Neural cell (in vitro differentiated cells): Measurements from ENCODE around the gene PLCH1. TPM values are rescaled to one million over a fixed set of nuclear protein-coding genes. Genes with fewer than 3 reads are reported as not detected.

Experiments used
- H2AFZ ChIP-seq: fragments of 200-600, 300-800 bp; sonication (generic), shearing (Covaris generic); 2 replicates; pipeline ENCODE4 v1.6.0; 2014; ENCODE audit warnings: low read depth, mild to moderate bottlenecking, antibody characterized with exemption, low read length, moderate library complexity
- H3F3A ChIP-seq: fragments of 200-600 bp; shearing (Covaris generic); 2 replicates; pipeline ENCODE4 v1.6.1; 2016; ENCODE audit warnings: mild to moderate bottlenecking, moderate library complexity, mixed read lengths, antibody characterized with exemption, low read length; ENCODE audit not compliant: insufficient read depth, poor library complexity, severe bottlenecking
- H3K27ac ChIP-seq: fragments of 200-600, 300-800 bp; sonication (generic), shearing (Covaris generic); 2 replicates; pipeline ENCODE4 v1.5.1; 2014; ENCODE audit warnings: mild to moderate bottlenecking, low read length, moderate library complexity
- H3K27me3 ChIP-seq: fragments of 300-800, 200-600 bp; sonication (generic), shearing (Covaris generic); 2 replicates; pipeline ENCODE4 v1.6.0; 2014; ENCODE audit warnings: mild to moderate bottlenecking, low read depth, low read length, moderate library complexity; ENCODE audit not compliant: insufficient read depth
- H3K36me3 ChIP-seq: fragments of 300-800, 200-600 bp; sonication (generic), shearing (Covaris generic); 2 replicates; pipeline ENCODE4 v1.5.1; 2014; ENCODE audit warnings: mild to moderate bottlenecking, antibody characterized with exemption, low read length, moderate library complexity; ENCODE audit not compliant: insufficient read depth
- H3K4me2 ChIP-seq: fragments of 300-800, 200-600 bp; sonication (generic), shearing (Covaris generic); 2 replicates; pipeline ENCODE4 v1.6.0; 2014; ENCODE audit warnings: mild to moderate bottlenecking, low read length
- H3K4me3 ChIP-seq: fragments of 300-800, 200-600 bp; sonication (generic), shearing (Covaris generic); 2 replicates; pipeline ENCODE4 v1.5.1; 2014; ENCODE audit warnings: mild to moderate bottlenecking, low read length, moderate library complexity
- H3K79me2 ChIP-seq: fragments of 200-600 bp; shearing (Covaris generic); replicated peaks from 2 replicates; pipeline ENCODE4 v1.6.0; 2014; ENCODE audit warnings: mild to moderate bottlenecking, low read length, moderate library complexity; ENCODE audit not compliant: insufficient read depth
- H3K9ac ChIP-seq: fragments of 300-800, 200-600 bp; sonication (generic), shearing (Covaris generic); 2 replicates; pipeline ENCODE4 v1.6.1; 2016; ENCODE audit warnings: mild to moderate bottlenecking, low read length, mixed read lengths
- H3K9me2 ChIP-seq: fragments of 200-600 bp; shearing (Covaris generic); 2 replicates; pipeline ENCODE4 v1.6.1; 2016; ENCODE audit warnings: mild to moderate bottlenecking, low read length, mixed read lengths; ENCODE audit not compliant: insufficient read depth
- H3K9me3 ChIP-seq: fragments of 200-600, 300-800 bp; sonication (generic), shearing (Covaris generic); 2 replicates; pipeline ENCODE4 v1.6.1; 2016; ENCODE audit warnings: mild to moderate bottlenecking, mixed run types, low read length, moderate library complexity, mixed read lengths
- H4K20me1 ChIP-seq: fragments of 200-600 bp; shearing (Covaris generic); 2 replicates; pipeline ENCODE4 v1.6.1; 2016; ENCODE audit warnings: mild to moderate bottlenecking, mixed run types; ENCODE audit not compliant: insufficient read depth
- CTCF ChIP-seq: fragments of 450-650 bp; IDR thresholded peaks from 2 replicates; pipeline ENCODE4 v1.5.1; 2014; ENCODE audit warnings: antibody characterized with exemption, mild to moderate bottlenecking, moderate library complexity; ENCODE audit not compliant: poor library complexity, severe bottlenecking
- EP300 ChIP-seq: fragments of 450-650 bp; conservative IDR thresholded peaks from 2 replicates; pipeline ENCODE4 v1.6.1; 2014; ENCODE audit warnings: antibody characterized with exemption, mild to moderate bottlenecking, moderate library complexity; ENCODE audit not compliant: poor library complexity, severe bottlenecking
- EZH2 ChIP-seq: fragments of 200-600, 300-800 bp; shearing (Covaris generic), sonication (generic); IDR thresholded peaks from 2 replicates; pipeline ENCODE4 v1.6.1; 2014; ENCODE audit warnings: antibody characterized with exemption, low read length, borderline replicate concordance, mild to moderate bottlenecking; ENCODE audit not compliant: insufficient read depth, poor library complexity, severe bottlenecking
- MXI1 ChIP-seq: fragments of 450-650 bp; conservative IDR thresholded peaks from 2 replicates; pipeline ENCODE4 v1.6.1; 2014; ENCODE audit warnings: antibody characterized with exemption, mild to moderate bottlenecking; ENCODE audit not compliant: poor library complexity, severe bottlenecking
- POLR2AphosphoS5 ChIP-seq: IDR thresholded peaks from 2 replicates; pipeline ENCODE4 v1.6.1; 2012
- RAD21 ChIP-seq: fragments of 450-650 bp; conservative IDR thresholded peaks from 2 replicates; pipeline ENCODE4 v1.6.1; 2014; ENCODE audit warnings: antibody characterized with exemption, mild to moderate bottlenecking, moderate library complexity
- REST ChIP-seq: IDR thresholded peaks from 2 replicates; pipeline ENCODE4 v1.6.1; 2012; ENCODE audit warnings: borderline replicate concordance
- SMC3 ChIP-seq: fragments of 450-650 bp; conservative IDR thresholded peaks from 2 replicates; pipeline ENCODE4 v1.6.1; 2014; ENCODE audit warnings: antibody characterized with exemption, mild to moderate bottlenecking, moderate library complexity; ENCODE audit not compliant: poor library complexity
- TAF1 ChIP-seq: IDR thresholded peaks from 2 replicates; pipeline ENCODE4 v1.6.1; 2012; ENCODE audit warnings: low read depth
- polyA plus RNA-seq: library from polyadenylated mRNA; depleted of rRNA; stranded (reverse); fragments of >200 nt; gene quantifications from 2 replicates; pipeline ENCODE4 v1.2.3, GENCODE V29; 2014

PLCH1 gene
- polyA plus RNA-seq, 1 donor from 2014 or later, result 13.5 TPM

DNA sequence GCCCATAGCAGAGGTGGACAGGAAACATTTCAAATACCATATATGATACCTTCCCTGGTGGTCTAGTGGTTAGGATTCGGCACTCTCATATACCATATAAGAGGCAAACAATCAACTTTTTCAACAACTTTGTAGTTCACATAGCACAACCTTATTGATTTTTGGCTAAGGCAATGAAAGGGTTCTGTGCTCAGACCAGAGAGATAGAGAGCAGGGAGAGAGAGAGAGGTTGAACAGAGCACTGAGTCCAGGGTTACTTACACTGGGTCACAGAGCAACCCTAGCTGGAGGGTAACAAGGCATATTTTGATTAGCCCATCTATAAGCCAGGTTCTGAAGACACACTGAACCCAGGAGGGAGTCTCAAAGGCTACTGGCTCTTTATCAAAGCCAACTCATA is 83.8 kb downstream of the PLCH1 start:
- Histone ChIP-seq H3K9me3 (no peaks in the 10 kb centered on the region), H3K4me3 (no peak overlapping the region), H3K27me3 (no peaks in the 10 kb centered on the region), H4K20me1 (no peaks in the 10 kb centered on the region), H3K36me3 (no peaks in the 10 kb centered on the region), H3F3A (no peaks in the 10 kb centered on the region), H2AFZ (no peak overlapping the region), H3K79me2 (peaks cover 9% of the 10 kb centered on the region), H3K4me2 (no peak overlapping the region), H3K27ac (no peak overlapping the region), H3K9me2 (no peaks in the 10 kb centered on the region), H3K9ac (no peak overlapping the region)
- TF ChIP-seq EZH2 (no peak), CTCF (no peak), POLR2AphosphoS5 (no peak), TAF1 (no peak), SMC3 (no peak), REST (no peak), MXI1 (no peak), EP300 (no peak)

- TF ChIP-seq MXI1, result no peak
- TF ChIP-seq TAF1, result no peak
- TF ChIP-seq RAD21, result no peak
- TF ChIP-seq CTCF, result no peak
- TF ChIP-seq SMC3, result no peak
- TF ChIP-seq POLR2AphosphoS5, result no peak
- no peak for TF ChIP-seq REST
- TF ChIP-seq EZH2, result no peak
- TF ChIP-seq EP300, result no peak
- no peaks in the 10 kb centered on the region for H3K9me3 ChIP-seq
- no peak overlapping the region for H3K27ac ChIP-seq
- H4K20me1 ChIP-seq, result no peaks in the 10 kb centered on the region
- no peak overlapping the region for H2AFZ ChIP-seq
- no peak overlapping the region for H3K9ac ChIP-seq
- H3K27me3 ChIP-seq, result no peaks in the 10 kb centered on the region
- H3K4me2 ChIP-seq, result no peak overlapping the region
- H3K36me3 ChIP-seq, result no peaks in the 10 kb centered on the region
- H3K79me2 ChIP-seq, result peaks cover 31% of the 10 kb centered on the region
- no peak overlapping the region for H3K4me3 ChIP-seq
- no peaks in the 10 kb centered on the region for H3F3A ChIP-seq
- no peaks in the 10 kb centered on the region for H3K9me2 ChIP-seq
Measured at GRCh38 chr3:155658671-155659261, 86.1 kb downstream of the PLCH1 start.
